Gastroesophageal sphincter (tissue), 4 donors: ENCODE data around the gene UBFD1. TPM values are rescaled to one million over a fixed set of nuclear protein-coding genes. Genes with fewer than 3 reads are reported as not detected.

Experiments used
- ATAC-seq: fragments of 150-250 bp; one replicate; pipeline ENCODE4 v1.9.1; 2016; ENCODE audit warnings: mild to moderate bottlenecking, moderate library complexity
- H3K27ac ChIP-seq, 4 donors: fragments of 200-600 bp; sonication (generic) in 3 of 4; 1 replicate in 3 of 4; 2 replicates in 1 of 4; pipeline ENCODE4 v1.5.1; 2016 to 2019
- H3K27me3 ChIP-seq: fragments of 200-600 bp; sonication (generic); one replicate; pipeline ENCODE4 v1.5.1; 2019
- H3K36me3 ChIP-seq, 2 donors: fragments of 200-600 bp; sonication (generic); one replicate each; pipeline ENCODE4 v1.5.1; 2019; ENCODE audit warnings: control low read depth in 1 of 2
- H3K4me1 ChIP-seq, 3 donors: fragments of 200-600 bp; sonication (generic); 1 replicate in 2 of 3; 2 replicates in 1 of 3; pipeline ENCODE4 v1.5.1; 2016 to 2019; ENCODE audit warnings: control low read depth in 2 of 3
- H3K4me3 ChIP-seq, 2 donors: fragments of 200-600 bp; sonication (generic); one replicate each; pipeline ENCODE4 v1.5.1; 2019; ENCODE audit warnings: mild to moderate bottlenecking in 1 of 2, moderate library complexity in 1 of 2
- H3K9me3 ChIP-seq, 3 donors: fragments of 200-600 bp; sonication (generic); one replicate each; pipeline ENCODE4 v1.5.1; 2017 to 2019; ENCODE audit warnings: control low read depth in 2 of 3
- EP300 ChIP-seq: sonication (generic); formaldehyde crosslinking; IDR thresholded peaks from one replicate; pipeline ENCODE4 v1.6.1; 2017; ENCODE audit warnings: antibody characterized with exemption, mild to moderate bottlenecking
- POLR2A ChIP-seq, 2 donors: fragments of 450-650 bp; IDR thresholded peaks; one replicate each; pipeline ENCODE4 v1.6.1; 2017; ENCODE audit warnings: antibody characterized with exemption in 2 of 2, mild to moderate bottlenecking in 2 of 2, moderate library complexity in 1 of 2
- POLR2AphosphoS5 ChIP-seq: sonication (generic); formaldehyde crosslinking; IDR thresholded peaks from one replicate; pipeline ENCODE4 v1.6.1; 2017; ENCODE audit warnings: antibody characterized with exemption
- WGBS, 2 donors: methylation state at CpG; one replicate each; pipeline ENCODE4 v1.1.5; 2018; ENCODE audit warnings: low coverage in 1 of 2; 5-methylcytosine and 5-hydroxymethylcytosine counted together
- total RNA-seq, 4 donors: library from RNA; depleted of rRNA; stranded (reverse); fragments of >200 nt; gene quantifications; one replicate each; pipeline ENCODE4 v1.1.0, GENCODE V29; 2016
- TF ChIP-seq, protein P1 (sequence below), 4 experiments: fragments of 200-600 bp in 2 of 4; fragments of 450-650 bp in 2 of 4; sonication (generic) in 1 of 4; IDR thresholded peaks; one replicate each; pipeline ENCODE4 v1.5.1; 2017 to 2019; ENCODE audit warnings: antibody characterized with exemption in 4 of 4, mild to moderate bottlenecking in 2 of 4, moderate library complexity in 2 of 4

UBFD1 gene
- total RNA-seq, 4 donors from 2014 or later = 54.5 to 81.3 (median 66.2) TPM

DNA sequence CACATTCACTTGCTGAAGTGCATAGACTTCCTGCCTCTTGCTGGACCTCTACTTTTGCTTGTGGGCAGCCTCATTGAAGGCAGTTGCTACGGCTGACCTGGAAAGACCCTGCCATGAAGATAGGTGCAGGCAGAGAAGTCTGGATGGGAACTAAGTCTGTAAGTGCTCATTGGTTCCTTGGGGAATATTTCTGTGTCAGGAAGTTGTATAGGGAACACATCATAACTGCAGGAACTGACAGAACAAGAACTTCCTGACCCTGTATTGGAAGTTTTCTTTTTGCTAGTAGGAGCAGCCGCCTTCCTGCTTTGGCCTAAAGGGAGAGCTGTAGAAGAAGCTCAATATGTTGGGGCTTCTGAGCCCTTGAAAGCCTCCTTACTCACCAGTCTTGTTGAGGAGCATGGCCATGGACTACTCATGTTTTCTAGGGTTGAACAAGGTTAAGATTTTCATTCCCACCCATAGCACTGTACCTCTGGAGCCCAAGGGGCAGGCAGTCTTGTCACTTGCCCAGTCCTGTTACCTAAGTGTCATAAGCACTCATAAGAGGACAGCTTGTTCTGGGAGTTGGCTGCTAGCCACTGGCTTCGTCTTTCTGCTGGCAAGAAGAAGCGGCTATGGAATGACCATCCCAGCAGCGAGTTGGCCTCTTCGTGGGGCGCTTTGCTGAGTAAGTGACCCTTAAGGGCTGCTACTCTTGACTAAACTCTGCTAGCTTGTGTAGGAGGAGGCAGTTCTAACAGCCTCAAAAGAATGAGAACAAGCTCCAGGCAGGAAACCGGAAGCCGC is 7.2 kb downstream of the UBFD1 start:
- Histone ChIP-seq H3K27me3 (no peaks in the 10 kb centered on the region), H3K4me1 (peaks cover 0 to 22% (median 0%) of the 10 kb centered on the region in 3 donors), H3K36me3 (peaks cover 0 to 99% of the 10 kb centered on the region in 2 donors), H3K4me3 (no peak overlapping the region), H3K9me3 (no peaks in the 10 kb centered on the region), H3K27ac (no peak overlapping the region)
- 90 to 100% methylated on average over 4 to 8 of the region's 9 CpGs for WGBS, 2 donors
- TF ChIP-seq, protein P1, sequence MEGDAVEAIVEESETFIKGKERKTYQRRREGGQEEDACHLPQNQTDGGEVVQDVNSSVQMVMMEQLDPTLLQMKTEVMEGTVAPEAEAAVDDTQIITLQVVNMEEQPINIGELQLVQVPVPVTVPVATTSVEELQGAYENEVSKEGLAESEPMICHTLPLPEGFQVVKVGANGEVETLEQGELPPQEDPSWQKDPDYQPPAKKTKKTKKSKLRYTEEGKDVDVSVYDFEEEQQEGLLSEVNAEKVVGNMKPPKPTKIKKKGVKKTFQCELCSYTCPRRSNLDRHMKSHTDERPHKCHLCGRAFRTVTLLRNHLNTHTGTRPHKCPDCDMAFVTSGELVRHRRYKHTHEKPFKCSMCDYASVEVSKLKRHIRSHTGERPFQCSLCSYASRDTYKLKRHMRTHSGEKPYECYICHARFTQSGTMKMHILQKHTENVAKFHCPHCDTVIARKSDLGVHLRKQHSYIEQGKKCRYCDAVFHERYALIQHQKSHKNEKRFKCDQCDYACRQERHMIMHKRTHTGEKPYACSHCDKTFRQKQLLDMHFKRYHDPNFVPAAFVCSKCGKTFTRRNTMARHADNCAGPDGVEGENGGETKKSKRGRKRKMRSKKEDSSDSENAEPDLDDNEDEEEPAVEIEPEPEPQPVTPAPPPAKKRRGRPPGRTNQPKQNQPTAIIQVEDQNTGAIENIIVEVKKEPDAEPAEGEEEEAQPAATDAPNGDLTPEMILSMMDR (IDR thresholded peaks at IDR 0.05) = no peak
- TF ChIP-seq EP300 (no peak), POLR2AphosphoS5 (no peak), POLR2A (IDR thresholded peaks at IDR 0.05) (no peak)
- ATAC-seq = no peak

DNA sequence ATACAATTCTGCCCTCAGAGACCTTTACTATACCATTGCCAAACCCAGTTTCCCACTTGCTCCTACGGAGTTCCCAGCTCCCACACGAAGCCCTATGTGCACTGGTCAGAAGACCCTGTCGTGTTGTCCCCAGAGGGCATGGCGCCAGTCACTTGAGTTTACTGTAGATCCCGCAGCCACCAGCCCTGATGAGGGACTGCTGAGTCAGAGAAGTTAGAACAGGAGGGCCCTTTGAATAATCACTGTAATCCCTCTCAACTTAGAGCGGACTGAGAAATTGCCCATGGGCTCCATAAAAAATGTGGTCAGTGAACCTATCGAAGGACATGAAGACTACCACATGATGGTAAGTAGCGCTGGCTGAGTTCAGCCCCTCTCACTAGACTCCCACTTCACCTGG is 9.2 kb downstream of the UBFD1 start:
- Histone ChIP-seq H3K36me3 (peaks cover 0 to 100% of the 10 kb centered on the region in 2 donors), H3K4me1 (peaks cover 0 to 6% (median 0%) of the 10 kb centered on the region in 3 donors), H3K4me3 (no peak overlapping the region), H3K27me3 (no peaks in the 10 kb centered on the region), H3K9me3 (no peaks in the 10 kb centered on the region), H3K27ac (no peak overlapping the region)
- ATAC-seq = no peak
- no peak for TF ChIP-seq POLR2A (IDR thresholded peaks at IDR 0.05)
- TF ChIP-seq POLR2AphosphoS5 = no peak
- no peak for TF ChIP-seq EP300
- TF ChIP-seq, protein P1 (IDR thresholded peaks at IDR 0.05) = no peak
- WGBS, 2 donors = 86 to 100% methylated on average over 2 to 8 of the region's 8 CpGs

DNA sequence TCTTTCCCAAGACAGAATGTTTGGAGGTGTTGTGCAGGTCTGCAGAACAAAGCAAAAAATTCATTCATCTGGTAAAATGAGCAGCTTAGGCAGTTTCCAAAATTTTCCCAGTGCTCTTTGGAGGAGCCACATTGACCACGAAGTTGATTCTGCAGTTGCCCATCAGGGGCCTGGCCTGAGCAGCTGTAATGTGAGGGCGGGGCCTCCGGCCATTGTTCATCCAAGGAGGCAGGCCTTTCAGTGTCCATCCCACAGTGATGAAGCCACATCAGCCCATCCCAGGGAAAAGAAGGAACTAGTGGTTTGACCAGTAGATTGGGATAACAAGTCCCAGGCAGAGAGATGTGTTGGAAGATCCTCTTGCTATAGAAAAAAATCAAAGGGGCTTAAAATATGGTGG is 10.1 kb downstream of the UBFD1 start:
- Histone ChIP-seq H3K36me3 (peaks cover 0 to 100% of the 10 kb centered on the region in 2 donors), H3K27ac (no peak overlapping the region), H3K4me3 (no peak overlapping the region), H3K4me1 (peaks cover 0 to 6% (median 0%) of the 10 kb centered on the region in 3 donors), H3K27me3 (no peaks in the 10 kb centered on the region), H3K9me3 (no peaks in the 10 kb centered on the region)
- ATAC-seq = no peak
- TF ChIP-seq POLR2AphosphoS5 = no peak
- 69% methylated on average over 3 of the region's 3 CpGs; no CpG with 5 or more reads in 1 of the 2 donors for WGBS, 2 donors

DNA sequence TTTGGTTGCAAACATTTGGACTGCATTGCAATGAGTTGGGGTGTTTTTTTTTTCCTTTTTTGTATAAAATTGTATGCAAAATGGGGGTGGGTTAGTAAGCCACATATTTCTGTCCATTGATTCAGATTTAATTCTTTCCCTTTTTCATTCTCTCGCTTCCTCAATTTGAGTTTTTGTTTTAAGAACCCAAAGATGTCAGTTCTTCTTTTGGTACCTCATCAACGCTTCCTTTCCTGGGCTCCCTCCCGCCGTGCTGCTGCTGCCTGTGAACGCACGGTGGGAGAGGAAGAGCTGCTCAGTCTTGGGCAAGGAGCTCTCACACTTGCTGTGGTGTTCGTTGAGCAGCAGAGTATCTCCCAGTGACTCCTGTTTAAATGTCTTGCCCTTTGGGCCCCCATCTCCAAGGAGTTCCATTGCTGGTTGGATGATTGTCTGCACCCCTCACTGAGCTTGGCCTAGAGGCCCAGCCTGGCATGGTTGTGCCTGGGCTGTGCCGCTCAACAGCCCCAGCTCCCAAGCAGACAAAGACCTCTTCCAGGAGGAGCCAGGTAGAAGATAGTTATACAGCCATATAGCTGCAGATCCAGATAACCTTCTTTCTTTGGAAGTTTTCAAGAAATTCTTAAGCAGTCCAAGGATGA is 13.6 kb downstream of the UBFD1 start:
- H3K4me1 ChIP-seq = no peaks in the 10 kb centered on the region
- TF ChIP-seq, protein P1 (IDR thresholded peaks at IDR 0.05) = no peak
- TF ChIP-seq POLR2AphosphoS5 (no peak), POLR2A (IDR thresholded peaks at IDR 0.05) (no peak), EP300 (no peak)
- no peak for ATAC-seq
- 64 to 78% methylated on average over 4 to 7 of the region's 8 CpGs for WGBS, 2 donors
- H3K36me3 ChIP-seq = peaks cover 0 to 100% of the 10 kb centered on the region in 2 donors
- no peak overlapping the region for H3K27ac ChIP-seq
- H3K27me3 ChIP-seq = no peaks in the 10 kb centered on the region
- H3K9me3 ChIP-seq = no peaks in the 10 kb centered on the region
- no peak overlapping the region for H3K4me3 ChIP-seq

DNA sequence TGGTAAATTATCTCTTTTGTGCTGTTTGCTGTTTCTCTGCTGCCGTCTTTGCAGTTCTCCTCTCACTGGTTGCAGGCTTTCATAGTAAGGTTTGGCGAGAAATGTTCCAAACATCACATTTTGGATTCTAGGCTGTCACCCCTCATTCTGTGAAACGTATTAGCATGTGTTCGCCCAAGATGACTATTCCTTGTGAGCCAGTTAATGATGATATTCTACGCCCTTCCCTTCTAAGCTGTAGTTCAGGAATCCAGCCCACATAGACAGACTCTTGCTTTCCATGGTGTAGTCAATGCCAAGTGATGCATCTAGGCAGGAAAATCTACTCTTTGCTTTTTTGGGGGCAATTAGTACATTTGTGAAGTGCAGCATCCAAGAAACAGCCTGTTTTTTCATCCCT is 14.4 kb downstream of the UBFD1 start:
- Histone ChIP-seq H3K36me3 (peaks cover 0 to 100% of the 10 kb centered on the region in 2 donors), H3K4me1 (no peaks in the 10 kb centered on the region), H3K27ac (no peak overlapping the region), H3K27me3 (no peaks in the 10 kb centered on the region), H3K4me3 (no peak overlapping the region), H3K9me3 (no peaks in the 10 kb centered on the region)
- ATAC-seq = no peak
- WGBS, 2 donors = 73 to 89% methylated on average over 1 to 3 of the region's 5 CpGs
- TF ChIP-seq POLR2AphosphoS5 (no peak), POLR2A (IDR thresholded peaks at IDR 0.05) (no peak), EP300 (no peak)
- TF ChIP-seq, protein P1 (IDR thresholded peaks at IDR 0.05) = no peak
